ENCODE data around the gene JUND.

GRCh38 chr19:18271433-18271841 is 10.0 kb downstream of the JUND start:
- no peak for TF ChIP-seq CTCF (IDR thresholded peaks at IDR 0.05)
- no peak for TF ChIP-seq POLR2A (IDR thresholded peaks at IDR 0.05)

All from Peyer's patch (tissue), 4 donors.